K562 (cell line): ENCODE results near the gene CDKN2B-AS1. TPM values are rescaled to one million over a fixed set of nuclear protein-coding genes. Genes with fewer than 3 reads are reported as not detected.

Experiments used
- ATAC-seq: fragments of 200-7000 bp; cut with Tn5 transposase; 3 replicates; pipeline ENCODE4 v1.9.1; 2020; ENCODE audit warnings: moderate library complexity
- BruUV-seq: library from RNA; stranded (reverse); fragments of 400-500 nt; replicated peaks from 2 replicates; lab custom pipeline; 2021; lab: Mats Ljungman, UMichigan
- CTCF ChIA-PET: fragments of 300-600 bp; formaldehyde crosslinking; extraction: SDS; loops from one replicate; lab custom pipeline; 2021; ENCODE audit warnings: low intra/inter-chr PET ratio; lab: Yijun Ruan, JAX
- POLR2A ChIA-PET: fragments of 300-600, 350-650 bp; sonication (Branson Sonifier 250); formaldehyde crosslinking; extraction: SDS; loops from one replicate; lab custom pipeline; 2021; ENCODE audit warnings: antibody characterized with exemption, inconsistent platforms; lab: Yijun Ruan, JAX
- DNase-seq, 4 experiments: peaks; one replicate each; pipeline versions ENCODE4 v3.0.0 to v3.0.0-alpha.2; 2011 to 2018; ENCODE audit warnings: low spot score in 3 of 4, mixed read lengths in 3 of 4; ENCODE audit errors: extremely low read depth in 1 of 4
- FAIRE-seq: peaks from 2 replicates; lab custom pipeline; 2011; peaks lifted over from hg19 to GRCh38; lab: Jason Lieb, UNC
- H2AFZ ChIP-seq: 2 replicates; pipeline ENCODE4 v1.6.0; 2011; ENCODE audit warnings: low read depth, low read length, control low read depth, inconsistent platforms
- H3K27ac ChIP-seq: fragments of 200-600 bp; 3 replicates; pipeline ENCODE4 v1.8.0; 2011; ENCODE audit warnings: low read depth, mild to moderate bottlenecking, control low read depth, inconsistent platforms, low read length, moderate library complexity, mixed read lengths; ENCODE audit errors: extremely low read depth
- H3K27me3 ChIP-seq, 2 experiments: fragments of 300-600 bp in 1 of 2; 2 replicates in 1 of 2; 3 replicates in 1 of 2; pipeline versions ENCODE4 v1.6.0 to v1.8.0; 2011; ENCODE audit warnings: inconsistent platforms in 2 of 2, low read length in 2 of 2, mild to moderate bottlenecking in 1 of 2, mixed read lengths in 1 of 2, moderate library complexity in 1 of 2; ENCODE audit not compliant: control insufficient read depth in 2 of 2, insufficient read depth in 2 of 2
- H3K36me3 ChIP-seq: fragments of 300-600 bp; 3 replicates; pipeline ENCODE4 v1.8.0; 2011; ENCODE audit warnings: mild to moderate bottlenecking, low read length, inconsistent platforms; ENCODE audit not compliant: control insufficient read depth, insufficient read depth
- H3K4me1 ChIP-seq, 2 experiments: fragments of 200-600 bp in 1 of 2; replicated peaks in 1 of 2; 2 replicates in 1 of 2; 3 replicates in 1 of 2; pipeline versions ENCODE4 v1.5.1 to v1.8.0; 2011; ENCODE audit warnings: inconsistent platforms in 2 of 2, low read length in 2 of 2, mild to moderate bottlenecking in 1 of 2, mixed read lengths in 1 of 2, moderate library complexity in 1 of 2; ENCODE audit not compliant: control insufficient read depth in 2 of 2, insufficient read depth in 2 of 2
- H3K4me2 ChIP-seq: 2 replicates; pipeline ENCODE4 v1.6.1; 2011; ENCODE audit warnings: low read length, control low read depth, inconsistent platforms, mixed read lengths; ENCODE audit not compliant: insufficient read depth
- H3K4me3 ChIP-seq: fragments of 200-600 bp; sonication (generic), shearing (Covaris generic); 2 replicates; pipeline ENCODE4 v1.5.1; 2016; ENCODE audit warnings: control low read depth, inconsistent platforms
- H3K79me2 ChIP-seq: fragments of 200-600 bp; 3 replicates; pipeline ENCODE4 v1.8.0; 2011; ENCODE audit warnings: low read length, inconsistent platforms; ENCODE audit not compliant: control insufficient read depth, insufficient read depth
- H3K9ac ChIP-seq, 2 experiments: 2 replicates each; pipeline versions ENCODE4 v1.6.0 to v1.6.1; 2011; ENCODE audit warnings: low read depth in 2 of 2, low read length in 2 of 2, control low read depth in 1 of 2, inconsistent platforms in 1 of 2, mild to moderate bottlenecking in 1 of 2, mixed read lengths in 1 of 2; ENCODE audit not compliant: insufficient read depth in 1 of 2
- H3K9me1 ChIP-seq: one replicate; pipeline ENCODE4 v1.6.0; 2011; ENCODE audit warnings: inconsistent platforms, mild to moderate bottlenecking, low read length, moderate library complexity; ENCODE audit not compliant: control insufficient read depth, insufficient read depth
- H3K9me3 ChIP-seq: replicated peaks from 2 replicates; pipeline ENCODE4 v1.5.1; 2011; ENCODE audit warnings: low read depth, low read length, inconsistent platforms; ENCODE audit not compliant: control insufficient read depth, insufficient read depth
- H4K20me1 ChIP-seq: replicated peaks from 2 replicates; pipeline ENCODE4 v1.6.1; 2011; ENCODE audit warnings: low read length, inconsistent platforms, mixed read lengths; ENCODE audit not compliant: control insufficient read depth, insufficient read depth
- EGR1 ChIP-seq: fragments of 450-650 bp; conservative IDR thresholded peaks from 2 replicates; pipeline ENCODE4 v1.6.1; 2017; ENCODE audit warnings: mild to moderate bottlenecking
- FOXA1 ChIP-seq: fragments of 450-650 bp; IDR thresholded peaks from 2 replicates; pipeline ENCODE4 v1.6.1; 2016; ENCODE audit warnings: mild to moderate bottlenecking, borderline replicate concordance
- NCOA2 ChIP-seq, 2 experiments: fragments of 450-650 bp; IDR thresholded peaks; 2 replicates each; pipeline ENCODE4 v1.6.1; 2018; ENCODE audit warnings: mild to moderate bottlenecking in 2 of 2, moderate library complexity in 1 of 2; ENCODE audit not compliant: partially characterized antibody in 2 of 2
- PHB2 ChIP-seq: fragments of 450-650 bp; IDR thresholded peaks from 2 replicates; pipeline ENCODE4 v1.6.1; 2017; ENCODE audit warnings: low read depth
- TFAM ChIP-seq: fragments of 250-450 bp; sonication (Bioruptor Pico); conservative IDR thresholded peaks from 2 replicates; pipeline ENCODE4 v1.5.0; 2021; ENCODE audit warnings: mild to moderate bottlenecking, moderate library complexity
- ZNF24 ChIP-seq: fragments of 450-650 bp; IDR thresholded peaks from 2 replicates; pipeline ENCODE4 v1.6.1; 2016
- WGBS: fragments of 100-300 bp; shearing (Covaris generic); methylation state at CpG from one replicate; pipeline ENCODE4 v1.1.6; 2016; ENCODE audit warnings: low coverage, mixed read lengths; ENCODE audit not compliant: insufficient coverage; ENCODE audit errors: missing lambda C conversion rate; 5-methylcytosine and 5-hydroxymethylcytosine counted together
- in situ Hi-C: fragments of 300-500 bp; cut with MboI; formaldehyde crosslinking; loops from 4 replicates; pipeline ENCODE4 v1.15.0; 2018; ENCODE audit warnings: inconsistent platforms, mixed read lengths
- intact Hi-C: fragments of 100-400 bp; cut with micrococcal nuclease; formaldehyde crosslinking; loops from 2 replicates; pipeline ENCODE4 v1.14.2; 2022
- polyA plus RNA-seq, 8 experiments: library from polyadenylated mRNA; depleted of rRNA in 4 of 8; stranded (reverse) in 5 of 8; unstranded in 3 of 8; fragments of >200 nt; fragmentation: Nextera tagmentation in 2 of 8; fragmentation: Illumina TruSeq in 1 of 8; extraction: Ambion mirVana in 2 of 8; extraction: Trizol in 1 of 8; gene quantifications; 2 replicates each; pipeline versions ENCODE4 v1.2.1 to v1.2.3, GENCODE V29; 2011 to 2014; ENCODE audit warnings: inconsistent platforms in 1 of 8, missing spikeins in 1 of 8
- total RNA-seq, 7 experiments: library from RNA; depleted of rRNA in 6 of 7; stranded (reverse); fragments of >200 nt in 6 of 7; fragmentation: Illumina TruSeq in 2 of 7; extraction: Trizol in 2 of 7; gene quantifications; 2 replicates each; pipeline versions ENCODE4 v1.2.1 to v1.2.3, GENCODE V29; 2011 to 2021; ENCODE audit warnings: low replicate concordance in 1 of 7
- TF ChIP-seq, protein P1 (sequence below): sonication (generic); formaldehyde crosslinking; IDR thresholded peaks from 2 replicates; pipeline ENCODE4 v1.8.1; 2022; ENCODE audit warnings: missing genetic modification reagents
- TF ChIP-seq, protein P2 (sequence below): fragments of 250-450 bp; sonication (Bioruptor Pico); IDR thresholded peaks from 2 replicates; pipeline ENCODE4 v1.6.1; 2021; ENCODE audit warnings: mild to moderate bottlenecking

Gene CDKN2B-AS1
- total and polyA plus RNA-seq, 9 of the 15 experiments (the other 6 are each of a cell fraction or from before 2014, with no cell fraction given), result not detected

DNA sequence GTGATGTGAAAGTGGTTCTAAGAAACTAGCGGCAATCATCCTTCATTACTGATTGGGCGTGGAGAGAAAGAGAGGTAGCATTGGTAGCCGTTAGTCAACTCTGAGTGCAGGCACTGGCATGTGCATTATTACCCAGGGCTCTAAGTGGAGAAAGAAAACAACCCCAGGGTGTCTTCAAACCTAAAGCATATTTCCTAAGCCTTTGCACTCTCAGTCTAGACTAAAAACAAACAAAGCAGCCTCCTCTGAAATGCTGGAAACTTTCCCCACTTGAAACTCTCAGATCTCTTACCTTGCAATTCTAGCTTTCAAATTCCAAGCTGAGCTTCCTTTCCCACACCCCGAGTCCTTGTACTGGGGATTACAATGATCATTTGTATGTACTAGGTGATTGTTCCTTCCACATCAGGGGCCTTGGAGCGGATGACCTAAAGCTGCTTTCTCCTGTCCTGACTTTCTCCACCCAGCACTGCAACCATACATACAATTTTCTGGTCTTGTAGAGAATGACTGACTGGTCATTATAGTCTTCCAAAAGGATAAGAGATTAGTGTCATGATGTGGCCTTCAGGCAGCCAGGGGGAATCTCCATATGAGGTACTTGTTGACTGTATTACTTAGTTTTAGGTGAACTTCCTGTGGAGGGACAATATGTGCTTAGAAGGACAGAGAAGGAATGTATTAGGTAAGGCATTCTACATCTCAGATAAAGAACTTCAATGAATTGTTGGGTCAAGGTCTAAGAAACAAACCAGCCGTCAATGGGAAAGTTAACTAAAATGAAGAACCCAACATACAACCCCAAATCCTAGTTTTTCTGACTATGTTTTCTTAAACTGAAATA is 112.8 kb downstream of the CDKN2B-AS1 start:
- DNase-seq (no peak), FAIRE-seq (no peak), ATAC-seq (no peak)
- Histone ChIP-seq H3K27ac (no peak overlapping the region), H4K20me1 (no peaks in the 10 kb centered on the region), H3K9me3 (no peaks in the 10 kb centered on the region), H3K9me1 (no peaks in the 10 kb centered on the region), H3K4me2 (no peak overlapping the region), H3K4me3 (no peak overlapping the region), H3K4me1 (no peaks in the 10 kb centered on the region), H2AFZ (no peak overlapping the region), H3K36me3 (no peaks in the 10 kb centered on the region), H3K9ac (no peak overlapping the region), H3K79me2 (no peaks in the 10 kb centered on the region), H3K27me3 (no peaks in the 10 kb centered on the region)
- TF ChIP-seq, protein P1, sequence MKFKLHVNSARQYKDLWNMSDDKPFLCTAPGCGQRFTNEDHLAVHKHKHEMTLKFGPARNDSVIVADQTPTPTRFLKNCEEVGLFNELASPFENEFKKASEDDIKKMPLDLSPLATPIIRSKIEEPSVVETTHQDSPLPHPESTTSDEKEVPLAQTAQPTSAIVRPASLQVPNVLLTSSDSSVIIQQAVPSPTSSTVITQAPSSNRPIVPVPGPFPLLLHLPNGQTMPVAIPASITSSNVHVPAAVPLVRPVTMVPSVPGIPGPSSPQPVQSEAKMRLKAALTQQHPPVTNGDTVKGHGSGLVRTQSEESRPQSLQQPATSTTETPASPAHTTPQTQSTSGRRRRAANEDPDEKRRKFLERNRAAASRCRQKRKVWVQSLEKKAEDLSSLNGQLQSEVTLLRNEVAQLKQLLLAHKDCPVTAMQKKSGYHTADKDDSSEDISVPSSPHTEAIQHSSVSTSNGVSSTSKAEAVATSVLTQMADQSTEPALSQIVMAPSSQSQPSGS, result no peak
- no peak for TF ChIP-seq TFAM
- no peak for TF ChIP-seq PHB2
- TF ChIP-seq, protein P2, sequence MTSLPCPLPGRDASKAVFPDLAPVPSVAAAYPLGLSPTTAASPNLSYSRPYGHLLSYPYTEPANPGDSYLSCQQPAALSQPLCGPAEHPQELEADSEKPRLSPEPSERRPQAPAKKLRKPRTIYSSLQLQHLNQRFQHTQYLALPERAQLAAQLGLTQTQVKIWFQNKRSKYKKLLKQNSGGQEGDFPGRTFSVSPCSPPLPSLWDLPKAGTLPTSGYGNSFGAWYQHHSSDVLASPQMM (CRISPR knock-in tag), result no peak
- no peak for TF ChIP-seq EGR1
- no peak for TF ChIP-seq NCOA2 (IDR thresholded peaks at IDR 0.05; ENCODE audit: partially characterized antibody in 2 of 2)
- TF ChIP-seq ZNF24, result no peak
- TF ChIP-seq FOXA1, result no peak
- intact Hi-C loops (no loop called here), in situ Hi-C loops (no loop called here)
- ChIA-PET CTCF (no interaction called here), POLR2A (no interaction called here)
- no TSS peak for BruUV-seq
- WGBS, result no CpG with 5 or more reads among the region's 6 CpGs
